ENCODE measurements around the gene PDE7B.

- no peak for TF ChIP-seq REST (IDR thresholded peaks at IDR 0.05; ENCODE audit: insufficient replicate concordance, low read depth)
- TF ChIP-seq POLR2AphosphoS5 (IDR thresholded peaks at IDR 0.05; ENCODE audit: low read depth), result no peak
- no peak for TF ChIP-seq CTCF (IDR thresholded peaks at IDR 0.05; ENCODE audit: insufficient read depth, low read length)
- TF ChIP-seq GABPA (IDR thresholded peaks at IDR 0.05; ENCODE audit: low read depth), result no peak
These were observed 165.0 kb downstream of the PDE7B start for GRCh38 chr6:136016228-136017225.
